Measurements from ENCODE around the gene RAPGEF1. TPM values are rescaled to one million over a fixed set of nuclear protein-coding genes. Genes with fewer than 3 reads are reported as not detected.

RAPGEF1 gene
- total and polyA plus RNA-seq, 2 of the 13 experiments (the other 11 are each of a cell fraction or from before 2014, with no cell fraction given) = 21.2 to 38.9 TPM

- TF ChIP-seq KIAA2018 (CRISPR knock-in tag; IDR thresholded peaks at IDR 0.05; ENCODE audit: borderline replicate concordance) (no peak), DMTF1 (CRISPR knock-in tag; IDR thresholded peaks at IDR 0.05) (no peak), ZNF749 (CRISPR knock-in tag; IDR thresholded peaks at IDR 0.05; ENCODE audit: borderline replicate concordance) (no peak), RXRA (CRISPR knock-in tag; IDR thresholded peaks at IDR 0.05) (no peak), MAFF (IDR thresholded peaks at IDR 0.05; ENCODE audit: low read depth, low read length) (no peak), ZSCAN9 (CRISPR knock-in tag; IDR thresholded peaks at IDR 0.05; ENCODE audit: borderline replicate concordance) (peak; percentile 79; the same call in 1 of the 2 replicates), ZNF260 (CRISPR knock-in tag; IDR thresholded peaks at IDR 0.05; ENCODE audit: borderline replicate concordance, low read depth) (no peak), SRSF9 (IDR thresholded peaks at IDR 0.05; ENCODE audit: borderline replicate concordance, insufficient read depth, low read depth, low read length, poor library complexity, severe bottlenecking) (no peak), ARID5B (CRISPR knock-in tag; IDR thresholded peaks at IDR 0.05) (peak; percentile 88), CENPT (CRISPR knock-in tag; IDR thresholded peaks at IDR 0.05; ENCODE audit: low read depth) (no peak), SNAPC5 (CRISPR knock-in tag; IDR thresholded peaks at IDR 0.05; ENCODE audit: borderline replicate concordance) (no peak), ARHGAP35 (CRISPR knock-in tag; IDR thresholded peaks at IDR 0.05; ENCODE audit: borderline replicate concordance) (0 out of 2 replicates have a peak, but pooled peaks have one; percentile 84), ZBTB42 (CRISPR knock-in tag; IDR thresholded peaks at IDR 0.05) (no peak)
These were observed 133.9 kb downstream of the RAPGEF1 start (continued) for GRCh38 chr9:131605770-131606590.
